Upper lobe of left lung (tissue), 6 donors: ENCODE measurements around the gene PTRH2. TPM values are rescaled to one million over a fixed set of nuclear protein-coding genes. Genes with fewer than 3 reads are reported as not detected.

Experiments used
- ATAC-seq, 2 donors: fragments of 200-7000 bp; cut with Tn5 transposase; one replicate each; pipeline ENCODE4 v1.9.1; 2022; ENCODE audit warnings: mild to moderate bottlenecking in 2 of 2, moderate library complexity in 2 of 2; ENCODE audit not compliant: low FRiP score in 2 of 2
- DNase-seq, 2 donors: peaks; one replicate each; pipeline ENCODE4 v3.0.0-alpha.2; 2019 to 2020
- H3K27ac ChIP-seq, 4 donors: fragments of 200-600 bp; sonication (generic); one replicate each; pipeline ENCODE4 v1.5.1; 2016 to 2019
- H3K27me3 ChIP-seq, 4 donors: fragments of 200-600 bp; sonication (generic); one replicate each; pipeline ENCODE4 v1.5.1; 2017 to 2019
- H3K36me3 ChIP-seq, 4 donors: fragments of 200-600 bp; sonication (generic); one replicate each; pipeline ENCODE4 v1.5.1; 2016 to 2019
- H3K4me1 ChIP-seq, 4 donors: fragments of 200-600 bp; sonication (generic); one replicate each; pipeline ENCODE4 v1.5.1; 2018 to 2019
- H3K4me3 ChIP-seq, 4 donors: fragments of 200-600 bp; sonication (generic); one replicate each; pipeline ENCODE4 v1.5.1; 2017 to 2019; ENCODE audit warnings: mild to moderate bottlenecking in 2 of 4, moderate library complexity in 1 of 4
- H3K9me3 ChIP-seq, 4 donors: fragments of 200-600 bp; sonication (generic); one replicate each; pipeline ENCODE4 v1.5.1; 2018 to 2019
- CTCF ChIP-seq, 6 experiments: fragments of 450-650 bp in 4 of 6; fragments of 200-600 bp in 2 of 6; sonication (generic) in 2 of 6; IDR thresholded peaks; one replicate each; pipeline ENCODE4 v1.5.1; 2016 to 2019; ENCODE audit warnings: antibody characterized with exemption in 6 of 6
- EP300 ChIP-seq, 4 donors: sonication (generic); formaldehyde crosslinking; IDR thresholded peaks; one replicate each; pipeline ENCODE4 v1.5.1; 2017; ENCODE audit warnings: antibody characterized with exemption in 4 of 4, control low read depth in 2 of 4
- POLR2A ChIP-seq, 4 donors: fragments of 450-650 bp; IDR thresholded peaks; one replicate each; pipeline ENCODE4 v1.5.1; 2016 to 2017; ENCODE audit warnings: antibody characterized with exemption in 4 of 4, mild to moderate bottlenecking in 2 of 4
- POLR2AphosphoS5 ChIP-seq, 2 donors: sonication (generic); formaldehyde crosslinking; IDR thresholded peaks; one replicate each; pipeline ENCODE4 v1.5.1; 2017; ENCODE audit warnings: antibody characterized with exemption in 2 of 2
- WGBS, 2 donors: methylation state at CpG; one replicate each; pipeline ENCODE4 v1.1.5; 2017 to 2018; 5-methylcytosine and 5-hydroxymethylcytosine counted together
- total RNA-seq, 6 donors: library from RNA; depleted of rRNA in 4 of 6; stranded (reverse); fragments of >200 nt in 4 of 6; gene quantifications; one replicate each; pipeline versions ENCODE4 v1.1.0 to v1.2.1, GENCODE V29; 2016 to 2021
- donor health status: DM: no; HTN: no; CAD: no; lungs with moderate emphysema.
- donor health status: DM: no; HTN: yes; CAD: no; lungs with severe emphysema.

The PTRH2 gene
- total RNA-seq, 6 donors from 2014 or later: 13.7 to 38.5 (median 22.0) TPM

- H3K4me1 ChIP-seq: peaks cover 22 to 34% (median 26%) of the 10 kb centered on the region in 4 donors
- no peaks in the 10 kb centered on the region for H3K9me3 ChIP-seq
- 26 to 36% methylated on average over 2 of the region's 2 CpGs for WGBS, 2 donors
- H3K27me3 ChIP-seq: no peaks in the 10 kb centered on the region
- no peak overlapping the region for H3K4me3 ChIP-seq
- TF ChIP-seq CTCF (IDR thresholded peaks at IDR 0.05): no peak
- no peak for TF ChIP-seq POLR2A (IDR thresholded peaks at IDR 0.05)
- peak in 1 of 2 donors; percentile 56 for TF ChIP-seq POLR2AphosphoS5 (IDR thresholded peaks at IDR 0.05)
- peak in 2 of 4 donors; percentile 19 to 66 for TF ChIP-seq EP300 (IDR thresholded peaks at IDR 0.05)
- DNase-seq (no peak), ATAC-seq (peak; percentile 62 to 78)
- H3K36me3 ChIP-seq: no peaks in the 10 kb centered on the region
- peak overlapping the region; percentile 40 to 80 (median 66) for H3K27ac ChIP-seq
Measured at GRCh38 chr17:59725691-59726090, 18.5 kb upstream of the PTRH2 start.

- no peaks in the 10 kb centered on the region for H3K9me3 ChIP-seq
- no peak for DNase-seq
- H3K36me3 ChIP-seq: no peaks in the 10 kb centered on the region
- peaks cover 22 to 37% (median 26%) of the 10 kb centered on the region in 4 donors for H3K4me1 ChIP-seq
- no peaks in the 10 kb centered on the region for H3K27me3 ChIP-seq
- no peak for TF ChIP-seq CTCF (IDR thresholded peaks at IDR 0.05)
- TF ChIP-seq POLR2AphosphoS5 (IDR thresholded peaks at IDR 0.05): no peak
- no peak for TF ChIP-seq EP300 (IDR thresholded peaks at IDR 0.05)
- no peak for TF ChIP-seq POLR2A (IDR thresholded peaks at IDR 0.05)
- H3K4me3 ChIP-seq: no peak overlapping the region
- WGBS, 2 donors: 66 to 76% methylated on average over 1 of the region's 1 CpG
- peak overlapping the region in 2 of 4 donors; percentile 67 to 80 for H3K27ac ChIP-seq
- peak in 1 of 2 donors; percentile 42 for ATAC-seq
Measured at GRCh38 chr17:59723607-59724006, 16.4 kb upstream of the PTRH2 start.

GRCh38 chr17:59723041-59723440 lies 15.8 kb upstream of the PTRH2 start:
- TF ChIP-seq CTCF (IDR thresholded peaks at IDR 0.05) (no peak), POLR2AphosphoS5 (IDR thresholded peaks at IDR 0.05) (no peak), POLR2A (IDR thresholded peaks at IDR 0.05) (no peak), EP300 (IDR thresholded peaks at IDR 0.05) (no peak)
- 57 to 72% methylated on average over 1 of the region's 1 CpG for WGBS, 2 donors
- Histone ChIP-seq H3K27ac (peak overlapping the region in 2 of 4 donors; percentile 67 to 80), H3K4me3 (no peak overlapping the region), H3K9me3 (no peaks in the 10 kb centered on the region), H3K27me3 (no peaks in the 10 kb centered on the region), H3K4me1 (peaks cover 22 to 37% (median 25%) of the 10 kb centered on the region in 4 donors), H3K36me3 (no peaks in the 10 kb centered on the region)
- DNase-seq: no peak
- ATAC-seq: no peak

DNA sequence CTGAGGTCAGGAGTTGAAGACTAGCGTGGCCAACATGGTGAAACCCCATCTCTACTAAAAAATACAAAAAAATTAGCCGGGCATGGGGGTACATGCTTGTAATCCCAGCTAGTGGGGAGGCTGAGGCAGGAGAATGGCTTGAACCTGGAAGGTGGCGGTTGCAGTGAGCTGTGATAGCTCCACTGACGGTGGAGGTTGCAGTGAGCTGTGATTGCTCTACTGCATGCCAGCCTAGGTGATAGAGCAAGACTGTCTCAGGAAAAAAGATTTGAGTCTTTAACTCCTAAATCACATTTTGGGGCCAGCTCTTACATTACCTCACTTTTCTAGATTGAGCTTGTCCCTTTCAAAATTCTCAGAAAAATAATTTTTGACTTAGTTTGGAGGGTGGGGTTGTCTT lies 15.4 kb upstream of the PTRH2 start:
- H3K36me3 ChIP-seq: no peaks in the 10 kb centered on the region
- H3K27ac ChIP-seq: no peak overlapping the region
- no peaks in the 10 kb centered on the region for H3K9me3 ChIP-seq
- 92 to 98% methylated on average over 4 of the region's 4 CpGs for WGBS, 2 donors
- H3K4me3 ChIP-seq: no peak overlapping the region
- DNase-seq: no peak
- H3K4me1 ChIP-seq: peaks cover 19 to 33% (median 23%) of the 10 kb centered on the region in 4 donors
- H3K27me3 ChIP-seq: no peaks in the 10 kb centered on the region
- no peak for TF ChIP-seq POLR2A (IDR thresholded peaks at IDR 0.05)
- no peak for TF ChIP-seq POLR2AphosphoS5 (IDR thresholded peaks at IDR 0.05)
- ATAC-seq: no peak

DNA sequence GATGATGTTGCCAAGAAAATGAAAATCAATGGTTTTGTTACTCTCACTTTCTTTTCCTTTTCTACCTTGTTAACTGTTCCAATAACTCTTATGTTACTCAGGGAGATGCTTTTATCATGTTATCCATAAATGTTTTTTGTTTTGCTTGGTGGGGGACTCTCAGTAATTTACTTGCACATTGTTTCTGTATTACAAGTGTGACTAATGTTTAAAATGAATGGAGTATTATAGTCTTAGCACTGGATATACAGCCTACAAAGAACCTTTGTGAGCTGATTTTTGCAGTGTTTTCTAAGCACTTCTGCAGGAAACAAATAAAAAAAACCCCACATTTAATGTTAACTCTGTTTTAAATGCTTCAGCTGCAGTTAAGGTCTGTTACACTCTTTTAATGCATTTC lies 12.3 kb upstream of the PTRH2 start:
- Histone ChIP-seq H3K27me3 (no peaks in the 10 kb centered on the region), H3K9me3 (no peaks in the 10 kb centered on the region), H3K27ac (no peak overlapping the region), H3K36me3 (no peaks in the 10 kb centered on the region), H3K4me3 (no peak overlapping the region), H3K4me1 (peaks cover 5 to 12% (median 7%) of the 10 kb centered on the region in 4 donors)
- ATAC-seq (no peak), DNase-seq (no peak)
- TF ChIP-seq EP300 (IDR thresholded peaks at IDR 0.05) (no peak), POLR2AphosphoS5 (IDR thresholded peaks at IDR 0.05) (no peak), CTCF (IDR thresholded peaks at IDR 0.05) (no peak), POLR2A (IDR thresholded peaks at IDR 0.05) (no peak)
